HG03565 (cell line): ENCODE measurements around the gene CD44.
A peak's percentile ranks its signal among the peaks of the same experiment; 100 is the strongest.

Experiments
- ATAC-seq: cut with Tn5 transposase; IDR thresholded peaks from one replicate; pipeline ENCODE4 v1.9.1; 2021; ENCODE audit warnings: mild to moderate bottlenecking, moderate library complexity; ENCODE audit not compliant: unreplicated experiment

The CD44 gene

DNA sequence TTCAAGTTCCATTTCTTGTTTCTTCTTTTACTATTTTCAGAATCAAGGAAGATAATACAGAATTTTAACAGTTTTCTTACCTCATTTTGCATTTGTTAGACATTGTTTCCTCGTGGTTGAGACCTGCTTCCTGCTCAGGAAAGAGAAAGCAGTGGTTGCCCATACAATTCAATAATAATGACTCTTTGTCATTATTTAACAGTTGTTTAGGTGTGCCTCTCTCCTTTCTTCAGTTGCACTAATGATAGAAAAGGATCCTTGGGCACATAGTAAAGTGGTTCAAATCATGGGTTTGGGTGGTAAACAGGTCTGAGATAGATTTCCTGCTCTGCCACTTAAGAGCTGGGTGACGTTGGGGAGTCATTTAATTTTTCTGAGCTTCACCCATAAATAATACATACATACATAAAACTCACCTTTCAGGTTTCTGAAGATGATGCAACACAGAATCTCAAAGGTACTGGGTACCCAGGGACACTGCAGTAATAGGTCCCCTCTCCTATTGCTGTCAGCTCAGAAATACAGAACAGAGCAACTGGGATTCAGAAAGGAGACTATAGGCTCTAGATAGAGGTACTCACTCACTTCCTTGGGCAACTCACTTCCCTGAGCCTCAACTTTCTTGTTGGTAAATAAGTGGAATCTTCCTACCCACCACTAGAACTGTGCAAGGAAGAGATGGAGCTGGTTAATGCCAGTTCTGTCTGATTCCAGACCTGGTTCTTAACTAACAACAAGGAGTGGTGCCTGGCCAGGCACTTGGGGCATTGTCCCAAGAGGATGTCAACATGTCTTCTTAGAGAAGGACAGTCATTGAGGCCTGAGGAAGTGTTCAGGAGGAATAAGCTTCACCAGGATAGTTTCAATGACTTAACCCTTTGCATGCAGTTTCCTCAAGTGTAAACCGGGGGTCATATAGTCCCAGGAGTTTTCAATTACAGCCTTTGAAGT lies 34.9 kb downstream of the CD44 start:
- no peak for ATAC-seq

DNA sequence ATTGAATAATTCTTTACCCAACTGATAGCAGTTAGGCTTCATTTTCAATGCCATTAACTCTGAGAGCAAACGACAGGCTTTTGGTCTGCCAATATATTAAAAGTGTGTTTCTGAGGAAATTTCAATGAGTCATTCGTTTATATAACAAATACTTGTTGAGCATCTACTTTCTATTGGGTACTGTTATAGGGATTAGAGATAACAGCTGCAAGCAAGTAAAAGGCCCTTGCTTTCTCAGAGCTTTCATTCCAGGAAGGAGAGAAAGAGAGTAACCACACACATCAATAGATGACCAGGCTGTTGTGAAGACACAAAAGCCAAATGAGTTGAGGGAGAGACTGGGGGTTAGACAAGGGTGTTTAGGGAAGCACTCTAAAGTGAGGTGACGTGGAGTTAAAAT lies 35.7 kb downstream of the CD44 start:
- no peak for ATAC-seq

DNA sequence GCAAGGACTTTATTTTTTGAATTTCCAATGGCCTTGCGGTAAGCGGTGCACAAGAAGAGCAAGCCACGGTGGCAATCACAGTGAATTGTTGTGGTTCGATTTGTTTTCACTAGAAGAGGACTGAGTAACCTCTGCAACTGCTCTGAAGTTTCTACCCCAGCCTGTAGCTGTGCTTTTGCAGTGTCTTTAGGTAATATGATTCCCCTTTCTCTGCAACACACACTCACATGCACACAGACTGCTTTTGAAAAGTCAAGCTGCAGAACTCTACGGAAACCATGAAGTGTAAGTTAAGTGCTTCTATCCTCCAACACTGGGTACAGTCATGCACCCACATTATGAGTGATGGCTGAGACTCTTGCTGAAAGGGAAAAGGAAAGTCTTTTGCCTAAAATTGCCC lies 38.4 kb downstream of the CD44 start:
- ATAC-seq = no peak

DNA sequence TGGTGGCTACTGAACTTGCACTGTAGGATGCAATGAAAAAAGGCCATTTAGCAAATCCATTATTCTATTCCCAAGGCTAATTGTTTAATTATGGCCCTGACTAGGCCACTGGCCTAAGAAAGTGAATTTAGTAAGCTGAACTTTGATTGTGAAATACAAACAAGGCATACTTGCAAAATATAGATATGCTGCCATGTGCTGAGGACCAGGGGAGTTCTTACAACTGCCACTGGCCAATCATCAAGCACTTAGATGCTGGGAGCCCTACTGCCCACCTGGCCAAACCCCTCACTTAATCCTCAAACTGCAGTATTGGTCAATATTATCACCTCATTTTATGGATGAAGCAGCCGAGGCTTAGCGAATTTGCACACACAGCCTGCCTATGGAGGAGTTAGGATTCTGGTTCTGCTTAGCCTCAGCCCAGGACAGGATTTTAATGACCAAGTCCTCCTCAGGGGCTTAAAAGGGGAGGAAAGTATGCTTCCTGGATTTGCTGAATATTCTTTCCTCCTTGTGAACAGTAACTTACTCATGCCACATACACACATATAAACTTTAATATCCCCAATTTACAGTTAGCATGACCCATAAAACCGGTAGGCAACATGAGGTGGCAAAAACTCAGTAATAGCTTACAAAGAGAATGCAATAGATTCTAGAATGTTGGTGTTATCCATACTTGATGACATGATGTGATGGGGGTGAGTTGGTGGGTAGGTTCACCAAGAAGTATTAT lies 39.3 kb downstream of the CD44 start:
- no peak for ATAC-seq

DNA sequence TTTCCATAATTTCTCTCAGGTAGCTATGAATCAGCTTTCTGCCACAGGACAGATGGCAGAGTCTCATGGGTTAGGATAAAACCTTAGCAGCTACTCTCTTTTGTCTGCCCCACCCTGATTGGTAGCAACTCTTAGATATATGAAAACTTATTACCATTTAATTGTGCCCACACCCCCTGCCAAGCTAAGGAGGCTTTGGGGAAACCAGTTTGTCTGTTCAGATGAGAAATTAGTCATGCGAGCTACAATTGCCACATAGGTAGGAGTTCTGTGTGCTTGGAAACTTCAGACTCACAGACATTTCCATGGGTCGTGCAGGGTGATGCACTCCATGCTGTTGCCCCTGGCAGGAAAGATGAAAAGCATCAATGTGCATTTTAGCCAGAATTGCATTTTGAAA lies 39.9 kb downstream of the CD44 start:
- no peak for ATAC-seq

DNA sequence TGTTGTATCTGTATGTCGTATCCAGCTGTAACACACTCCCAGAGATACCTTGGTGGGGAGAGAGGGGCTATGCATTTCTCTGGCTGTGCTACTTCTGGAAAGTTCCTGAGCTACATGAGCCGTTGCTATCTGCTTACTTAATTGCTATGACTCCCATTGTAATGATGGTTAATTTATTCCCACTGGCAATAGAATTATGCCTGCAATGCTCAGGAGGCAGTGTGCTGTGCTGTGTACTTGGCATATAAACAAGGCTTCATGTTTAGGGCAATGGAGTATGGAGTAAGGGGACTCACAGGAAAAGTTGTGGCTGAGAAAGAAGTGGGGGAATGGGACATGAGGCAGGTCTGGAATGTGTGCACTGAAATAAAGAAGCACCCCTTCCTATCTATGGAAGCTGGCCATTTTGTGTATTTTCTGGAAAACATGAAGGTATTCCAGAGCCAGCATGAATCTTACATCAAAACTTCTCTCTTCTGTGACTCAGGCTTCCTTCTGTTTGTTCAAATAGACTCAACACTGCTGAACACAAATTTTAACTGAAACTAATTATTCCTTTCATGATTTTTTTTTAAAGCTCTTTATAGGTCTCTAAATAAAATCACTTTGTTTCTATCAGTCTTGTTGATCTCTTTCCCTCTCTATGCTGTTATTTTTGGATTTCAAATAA lies 40.6 kb downstream of the CD44 start:
- no peak for ATAC-seq

DNA sequence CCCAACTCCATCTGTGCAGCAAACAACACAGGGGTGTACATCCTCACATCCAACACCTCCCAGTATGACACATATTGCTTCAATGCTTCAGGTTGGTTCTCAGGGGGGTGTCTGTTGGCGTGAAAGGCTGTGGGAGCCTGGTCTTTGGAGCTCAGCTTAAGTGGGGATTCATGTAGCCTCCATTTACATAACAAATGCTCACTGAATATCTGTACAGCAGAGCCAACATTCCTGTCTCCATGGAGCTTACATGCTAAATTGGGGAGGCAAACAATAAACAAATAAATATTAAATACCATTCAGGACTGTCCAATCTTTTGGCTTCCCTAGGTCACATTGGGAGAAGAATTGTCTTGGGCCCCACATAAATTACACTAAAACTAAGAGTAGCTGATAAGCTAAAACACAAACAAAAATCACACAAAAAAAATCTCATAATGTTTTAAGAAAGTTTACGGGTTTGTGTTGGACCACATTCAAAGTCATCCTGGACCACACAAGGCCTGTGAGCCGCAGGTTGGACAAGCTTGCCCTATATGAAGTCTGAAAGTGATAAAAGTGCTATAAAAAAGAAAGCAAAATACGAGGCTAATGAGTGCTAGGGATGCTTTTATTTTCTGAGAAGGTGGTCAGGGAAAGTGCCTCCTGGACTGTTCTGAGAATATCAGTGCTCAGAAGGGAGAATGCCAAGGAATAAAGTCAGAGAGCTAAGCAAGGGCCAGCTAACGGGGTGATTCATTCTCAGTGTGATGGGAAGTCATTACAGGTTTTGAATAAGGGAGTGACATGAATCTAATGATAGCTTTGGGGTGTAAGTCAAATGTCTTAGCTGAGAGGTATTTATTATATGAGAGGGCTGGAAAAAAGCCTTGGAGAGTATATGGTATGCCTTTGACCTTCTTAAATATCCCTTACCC lies 41.6 kb downstream of the CD44 start:
- no peak for ATAC-seq

DNA sequence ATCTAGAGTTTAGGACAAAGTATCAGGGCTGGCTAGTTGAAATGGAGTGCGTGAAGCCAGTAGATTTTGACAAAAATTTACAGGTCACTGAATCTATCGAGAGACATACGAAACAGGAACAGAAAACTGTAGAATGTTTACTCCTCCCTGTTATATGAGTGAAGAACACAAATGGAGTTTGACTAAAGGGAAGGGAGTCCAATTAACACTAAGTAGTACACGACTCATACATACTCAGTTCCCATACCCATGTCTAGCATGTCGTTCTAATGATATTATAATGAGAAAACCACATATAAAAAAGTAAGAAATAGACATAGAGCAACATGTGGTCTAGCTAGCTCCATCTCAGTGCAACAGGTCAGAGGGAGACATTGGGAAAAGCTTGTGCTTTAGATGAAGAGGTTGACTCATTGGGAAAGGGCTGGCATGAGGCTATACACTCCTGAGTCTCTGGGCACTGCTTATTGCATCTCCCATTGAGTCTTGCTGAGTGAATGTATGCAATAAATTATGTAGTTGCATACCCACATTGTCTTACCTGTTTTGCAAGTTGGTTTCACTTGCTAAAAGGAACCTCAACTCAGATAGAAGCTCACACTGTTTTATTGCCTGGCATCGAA lies 43.5 kb downstream of the CD44 start:
- ATAC-seq = peak; percentile 66

DNA sequence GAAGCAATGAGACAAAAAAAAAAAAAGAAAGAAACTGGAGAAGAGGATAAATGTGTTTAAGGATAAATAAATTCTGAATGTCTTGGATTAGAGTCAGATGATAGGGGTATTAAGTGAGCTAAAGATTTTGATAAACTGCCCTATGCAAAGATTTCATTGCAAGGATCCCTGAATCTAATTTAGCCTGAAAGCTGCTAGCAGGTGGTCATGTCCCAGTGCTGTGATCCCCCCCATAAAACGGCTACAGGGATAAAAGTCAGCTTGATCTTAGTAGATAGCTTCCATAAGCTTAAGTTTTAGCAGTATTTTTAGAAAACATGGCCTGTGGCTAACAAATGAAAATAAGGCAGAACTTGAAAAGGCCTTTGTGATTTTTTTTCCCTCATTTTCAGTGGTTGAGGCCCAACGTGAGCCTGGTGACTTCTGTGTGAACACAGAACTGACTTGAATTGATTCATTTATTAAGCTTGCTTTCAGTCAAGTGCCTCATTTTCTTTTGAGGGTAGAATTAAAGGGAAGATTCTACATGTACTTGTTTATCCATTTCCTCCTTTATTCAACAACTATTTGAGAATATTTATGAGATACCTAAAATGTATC lies 44.5 kb downstream of the CD44 start:
- ATAC-seq = no peak

DNA sequence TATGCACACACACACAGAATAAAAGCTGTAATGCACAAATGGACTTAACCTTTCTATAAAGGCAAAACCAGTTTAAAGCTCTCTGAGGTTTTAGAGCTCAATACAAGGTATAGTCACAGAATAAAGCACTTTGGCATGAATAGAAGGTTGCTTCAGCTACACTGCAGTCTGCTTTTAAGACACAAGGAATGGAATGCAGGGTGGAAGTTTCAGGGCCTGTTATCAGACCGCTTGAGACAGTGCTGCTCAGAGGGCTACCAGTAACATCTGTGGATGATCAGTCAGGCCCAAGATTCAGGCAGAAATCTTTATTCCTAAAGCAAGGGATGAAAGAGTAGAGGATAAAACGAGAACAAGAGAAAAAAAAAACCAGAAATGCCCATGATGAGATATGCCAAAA lies 46.7 kb downstream of the CD44 start:
- no peak for ATAC-seq

DNA sequence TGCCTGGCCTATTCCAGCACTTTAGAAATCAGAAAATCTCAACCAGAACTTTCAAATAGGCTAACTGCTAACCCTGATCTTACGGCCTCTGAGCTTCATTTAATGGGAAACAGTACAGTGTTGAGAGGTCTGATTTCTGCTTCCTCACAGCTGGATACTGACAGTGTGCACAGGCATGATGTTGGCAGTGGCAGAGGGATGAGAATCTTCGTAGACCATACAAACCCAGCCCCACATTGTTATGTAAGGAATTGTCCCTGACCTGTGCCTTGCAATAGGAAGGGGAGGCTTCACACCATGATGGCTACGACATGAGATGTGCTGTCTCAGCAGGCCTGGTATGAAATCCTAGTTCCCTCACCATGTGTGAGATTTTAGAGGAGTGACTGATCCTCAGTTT lies 49.0 kb downstream of the CD44 start:
- ATAC-seq = no peak

DNA sequence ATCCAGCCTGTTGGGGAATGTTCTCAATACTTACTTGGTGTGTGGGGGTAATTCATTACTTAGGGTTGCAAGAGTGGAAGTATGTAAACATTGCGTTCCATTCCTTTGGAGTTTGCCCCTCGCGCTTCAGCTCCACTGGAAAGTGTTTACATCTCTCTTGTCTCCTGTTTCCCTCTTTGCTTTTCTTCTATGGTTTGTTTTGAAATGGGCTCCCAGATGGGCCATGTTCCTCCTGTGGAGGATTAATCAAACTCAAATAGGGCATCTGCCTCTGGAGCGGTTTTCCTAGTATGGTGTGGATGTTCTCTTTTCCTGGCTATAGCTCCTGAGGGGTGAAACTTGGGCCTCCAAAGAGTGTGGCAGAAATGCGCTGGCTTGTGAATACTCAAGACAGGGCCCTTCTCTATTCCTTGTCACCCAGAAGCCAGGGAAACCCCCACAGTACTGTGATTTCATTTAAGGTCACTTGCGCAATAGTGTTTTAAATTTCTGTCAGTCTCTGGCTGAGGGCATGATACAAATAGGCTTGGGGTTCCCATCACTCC lies 51.9 kb downstream of the CD44 start:
- no peak for ATAC-seq

DNA sequence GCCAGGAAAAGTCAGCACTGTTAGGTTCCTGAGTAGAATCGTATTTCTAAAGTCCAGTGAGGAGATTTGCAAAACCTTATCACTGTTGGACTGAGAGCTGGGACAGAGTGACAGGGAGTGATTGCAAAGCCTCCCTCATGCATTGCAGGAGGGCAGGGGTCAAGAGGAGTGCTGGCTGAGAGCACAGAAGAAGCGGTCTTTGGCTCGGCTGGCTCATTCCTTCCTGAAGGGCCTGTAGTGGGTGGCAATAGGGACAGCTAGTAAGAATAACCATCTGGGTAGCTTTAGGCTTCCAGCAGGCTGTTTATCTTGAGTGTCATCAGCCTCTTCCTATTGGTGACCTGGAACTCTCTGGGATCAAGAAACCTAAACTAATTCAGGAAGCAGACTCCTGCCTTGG lies 53.4 kb downstream of the CD44 start:
- no peak for ATAC-seq

DNA sequence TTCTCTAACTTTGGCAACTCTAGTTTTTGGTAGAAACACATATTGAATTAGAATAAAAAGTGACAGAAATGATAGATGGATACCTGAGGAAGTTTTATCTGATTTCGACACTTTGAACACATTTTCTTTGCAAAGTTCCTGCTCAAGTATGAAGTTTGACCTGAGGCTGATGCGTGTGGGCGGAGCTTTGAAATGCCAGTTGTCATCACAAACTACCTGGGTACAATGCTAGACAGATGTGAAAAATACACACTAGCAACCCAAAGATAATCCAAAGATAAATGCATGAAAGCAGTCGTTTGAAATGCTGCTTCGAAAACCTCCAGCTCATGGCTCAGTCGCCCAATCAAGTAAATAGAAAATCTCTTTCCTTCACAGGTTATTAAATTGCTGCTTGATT lies 54.8 kb downstream of the CD44 start:
- ATAC-seq = no peak

DNA sequence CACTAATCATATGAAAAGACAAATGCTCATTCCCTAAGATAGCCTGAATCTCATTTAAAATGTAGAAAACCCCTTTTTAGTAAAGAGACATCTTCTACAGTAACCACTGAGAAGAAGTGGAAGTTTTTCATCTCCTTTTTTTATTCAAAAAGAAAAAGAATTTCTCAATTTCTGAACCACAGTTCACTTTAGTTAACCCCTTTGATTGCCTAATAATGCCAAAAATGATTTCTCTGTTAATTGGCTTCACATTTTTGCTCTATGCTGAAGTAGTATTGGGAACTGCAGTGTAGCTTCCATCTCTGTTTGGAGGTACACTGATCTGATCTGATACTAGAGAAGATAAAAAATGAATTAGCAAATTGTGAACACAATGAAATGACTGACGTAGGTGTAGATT lies 58.3 kb downstream of the CD44 start:
- ATAC-seq = no peak

DNA sequence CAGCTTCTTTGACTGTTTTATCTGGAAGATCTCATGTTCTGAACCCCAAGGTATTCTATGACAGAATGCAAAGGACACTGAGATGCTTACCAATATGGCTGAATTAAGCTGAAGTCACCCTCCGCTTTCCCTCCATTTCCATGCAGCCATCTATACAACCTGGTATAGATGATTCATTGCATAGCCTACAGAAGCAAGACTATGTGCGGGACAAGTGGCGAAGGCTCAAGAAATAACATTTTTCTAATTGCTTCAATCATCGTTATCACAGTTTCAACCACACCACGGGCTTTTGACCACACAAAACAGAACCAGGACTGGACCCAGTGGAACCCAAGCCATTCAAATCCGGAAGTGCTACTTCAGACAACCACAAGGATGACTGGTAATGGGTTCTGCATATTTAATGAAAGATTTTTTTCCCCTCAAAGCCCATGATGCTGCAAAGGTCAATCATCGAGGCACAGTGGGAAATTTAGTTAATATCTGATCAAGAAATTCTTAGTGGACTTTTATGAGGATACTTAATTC lies 61.9 kb downstream of the CD44 start:
- ATAC-seq = no peak

DNA sequence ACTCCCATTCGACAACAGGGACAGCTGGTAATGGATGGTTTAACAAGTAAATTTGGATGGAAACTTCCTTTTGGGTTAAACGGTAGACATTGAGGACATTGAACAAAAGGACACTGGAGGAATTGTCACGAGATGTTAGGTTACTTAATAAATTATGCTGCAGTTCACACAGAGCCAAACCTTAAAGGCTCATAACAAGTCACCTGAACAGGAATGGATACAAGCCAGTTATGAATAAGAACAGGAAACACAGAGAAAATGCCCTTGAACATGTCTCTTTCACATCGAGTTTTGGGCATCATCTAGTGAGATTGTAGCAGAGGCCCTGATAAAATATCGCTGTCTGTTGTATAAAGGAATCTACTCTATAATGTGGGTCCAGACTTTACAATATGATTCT lies 65.6 kb downstream of the CD44 start:
- ATAC-seq = no peak

DNA sequence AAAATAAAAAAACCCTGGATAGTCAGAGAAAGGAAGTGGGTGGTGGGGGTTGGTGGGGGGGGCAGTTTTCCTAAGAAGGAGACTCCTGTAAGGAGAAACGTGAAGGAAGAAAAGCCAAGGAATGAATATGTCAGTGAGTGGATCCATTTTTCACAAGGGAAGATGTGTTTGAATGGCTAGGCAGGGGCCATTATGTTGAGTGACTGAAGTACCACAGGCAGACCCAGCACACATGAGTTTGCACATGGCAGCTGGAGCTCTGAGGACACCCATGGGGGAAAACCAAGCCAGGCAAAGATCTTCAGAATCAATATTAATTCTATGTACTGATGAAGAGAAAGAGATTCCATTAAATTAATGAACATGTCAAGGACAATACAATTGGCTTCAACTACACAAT lies 67.6 kb downstream of the CD44 start:
- no peak for ATAC-seq
